Superior temporal gyrus (tissue), 1 donor: ENCODE results near the gene DND1.
"Not testable (repeated sequence)": the region's sequence is repeated elsewhere in the genome, so short reads cannot be mapped to it uniquely, and the experiment has no call there.

Source experiments
- DNase-seq: peaks from one replicate; pipeline ENCODE4 v3.0.0-alpha.2; 2016; ENCODE audit errors: extremely low spot score

Gene DND1

DNA sequence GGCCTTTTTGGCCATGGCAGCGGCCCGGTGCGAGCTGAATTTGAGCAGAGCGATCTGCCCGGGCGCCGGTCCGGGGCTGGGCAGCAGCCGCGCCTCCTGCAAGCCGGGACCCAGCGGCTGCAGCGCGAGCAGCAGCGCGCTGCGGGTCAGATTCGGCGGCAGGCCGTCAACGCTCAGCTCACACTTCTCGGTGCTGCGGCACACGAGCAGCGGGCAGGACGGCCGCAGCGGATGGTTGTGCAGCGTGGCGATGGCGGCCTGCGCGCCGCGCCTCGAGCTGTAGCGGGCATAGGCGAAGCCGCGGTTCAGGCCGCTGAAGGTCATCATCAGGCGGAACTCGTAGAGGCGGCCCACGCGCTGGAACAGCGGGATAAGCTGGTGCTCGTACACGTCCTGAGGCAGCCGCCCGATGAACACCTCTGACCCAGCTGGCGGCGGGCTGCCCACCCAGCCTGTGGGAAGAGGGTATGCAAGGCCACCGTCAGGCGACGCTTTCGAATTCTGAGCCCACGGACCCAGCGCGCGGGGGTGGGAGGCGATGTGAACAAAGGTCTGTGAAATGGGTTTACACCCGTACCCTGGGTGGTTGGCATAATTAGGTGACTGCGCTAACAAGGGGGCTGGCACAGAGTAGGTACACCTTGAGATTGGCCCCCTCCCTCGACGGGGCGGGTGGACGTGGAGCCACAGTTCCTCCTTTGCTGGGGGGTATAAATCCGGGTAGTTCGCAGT lies 755 bp downstream of the DND1 start:
- no peak for DNase-seq

DNA sequence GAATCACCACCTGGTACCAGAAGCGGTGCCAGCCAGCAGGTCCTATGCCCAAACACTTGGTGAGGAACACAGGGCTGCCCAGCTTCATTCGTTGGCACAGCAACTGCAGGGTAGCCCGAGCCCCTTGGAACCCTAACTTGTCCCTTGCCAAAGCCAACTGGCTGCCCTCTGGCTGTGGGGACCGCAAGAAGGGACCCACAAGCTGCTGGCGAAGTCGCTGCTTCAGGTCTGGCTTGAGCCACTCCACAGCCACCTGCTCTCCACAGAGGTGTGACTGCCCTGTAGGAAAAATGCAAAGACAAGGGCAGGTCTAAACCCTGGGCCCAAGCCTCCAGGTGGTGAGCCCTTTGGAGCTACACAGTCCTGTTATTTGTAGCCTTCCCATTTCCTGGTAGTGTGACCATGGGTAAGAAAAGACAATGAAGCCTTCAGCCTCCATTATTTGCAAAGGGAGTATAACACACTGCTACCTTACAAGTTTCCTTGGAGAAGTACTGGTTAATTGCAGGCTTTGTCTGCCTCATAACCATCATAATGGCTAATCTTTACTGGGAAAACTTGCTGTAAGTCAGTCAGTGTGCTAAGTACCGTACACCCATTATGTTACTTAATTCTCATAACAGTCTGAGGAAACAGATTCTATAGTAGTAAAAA lies 1.8 kb downstream of the DND1 start:
- DNase-seq: no peak

DNA sequence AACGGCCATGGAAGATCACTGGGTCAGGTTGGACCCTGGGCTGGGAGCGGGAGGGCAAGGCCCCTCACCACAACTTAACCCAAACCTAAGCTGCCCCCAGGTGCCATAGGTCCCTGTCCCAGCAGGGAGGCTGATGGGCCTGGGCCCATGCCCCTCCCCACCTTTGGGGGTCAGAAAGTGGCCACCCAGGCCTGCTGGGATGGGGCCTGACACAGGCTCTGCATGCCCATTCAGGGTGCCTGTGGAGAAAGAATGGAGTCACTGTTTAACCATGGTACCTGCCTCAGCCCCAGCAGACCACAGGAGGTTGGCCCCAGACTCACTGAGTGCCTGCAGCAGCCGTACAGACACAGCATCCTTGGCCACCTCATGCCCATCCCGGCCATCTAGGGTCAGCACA lies 2.3 kb downstream of the DND1 start:
- DNase-seq: not testable (repeated sequence)

DNA sequence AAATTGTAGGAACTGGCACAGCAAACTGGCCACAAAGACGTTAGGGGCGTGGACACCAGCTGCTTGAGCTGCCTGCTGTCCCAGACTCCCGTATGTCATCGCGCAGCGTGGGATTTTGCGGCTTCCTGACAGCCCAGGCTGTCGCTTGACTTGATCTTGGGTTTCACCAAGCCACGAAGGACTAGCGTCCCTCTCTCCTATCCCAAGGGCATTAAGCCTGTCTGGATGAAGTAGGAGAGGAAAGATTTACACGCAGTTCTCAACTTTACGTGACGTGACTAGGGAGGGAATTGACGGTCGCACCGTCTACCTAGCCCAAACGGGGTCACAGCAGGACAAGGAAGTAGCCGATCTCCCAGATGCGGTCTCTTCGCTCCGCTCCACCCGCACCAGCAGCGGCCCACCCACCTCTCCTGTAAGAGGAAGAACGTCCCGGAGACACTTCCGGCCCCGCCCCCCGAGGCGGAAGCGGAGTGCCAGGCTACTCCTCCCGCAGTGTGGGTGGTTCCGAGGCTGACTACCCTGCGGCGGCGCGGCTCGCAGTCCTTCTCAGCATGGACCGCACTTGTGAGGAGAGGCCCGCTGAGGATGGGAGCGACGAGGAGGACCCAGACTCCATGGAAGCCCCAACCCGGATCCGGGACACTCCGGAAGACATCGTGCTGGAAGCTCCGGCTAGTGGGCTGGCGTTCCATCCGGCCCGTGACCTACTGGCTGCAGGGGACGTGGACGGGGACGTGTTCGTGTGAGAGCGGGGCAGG lies 8.8 kb downstream of the DND1 start, which contains the start of gene WDR55:
WDR55 (plus strand) TSS at position 546 of the 761 bp plus-strand sequence; CDS start at position 555, 9 bp downstream.
- DNase-seq: peak; percentile 96

DNA sequence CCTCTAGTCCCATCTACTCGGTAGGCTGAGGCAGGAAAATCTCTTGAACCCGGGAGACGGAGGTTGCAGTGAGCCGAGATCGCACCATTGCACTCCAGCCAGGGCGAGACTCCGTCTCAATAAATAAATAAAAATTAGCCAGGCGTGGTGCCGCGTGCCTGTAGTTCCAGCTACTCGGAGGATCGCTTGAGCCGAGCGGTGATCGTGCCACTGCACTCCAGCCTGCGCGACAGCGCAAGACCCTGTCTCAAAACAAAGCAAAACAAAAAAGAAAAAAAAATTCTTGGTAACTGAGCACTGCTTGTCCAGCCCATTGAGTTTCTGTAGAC lies 9.4 kb downstream of the DND1 start:
- DNase-seq: no peak

DNA sequence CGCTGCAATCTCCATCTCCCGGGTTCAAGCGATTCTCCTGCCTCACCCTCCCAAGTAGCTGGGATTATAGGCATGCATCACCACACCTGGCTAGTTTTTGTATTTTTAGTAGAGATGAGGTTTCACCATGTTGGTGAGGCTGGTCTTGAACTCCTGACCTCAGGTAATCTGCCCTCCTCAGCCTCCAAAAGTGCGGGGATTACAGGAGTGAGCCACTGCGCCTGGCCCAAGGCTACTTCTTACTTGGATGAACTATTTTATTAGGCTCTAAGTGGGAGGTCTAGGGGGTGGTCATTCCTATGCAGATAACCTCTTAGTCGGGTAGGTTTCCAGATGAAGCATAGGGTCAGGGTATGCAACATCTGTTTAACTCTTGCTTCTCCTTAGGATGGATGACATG lies 13.0 kb downstream of the DND1 start:
- not testable (repeated sequence) for DNase-seq

DNA sequence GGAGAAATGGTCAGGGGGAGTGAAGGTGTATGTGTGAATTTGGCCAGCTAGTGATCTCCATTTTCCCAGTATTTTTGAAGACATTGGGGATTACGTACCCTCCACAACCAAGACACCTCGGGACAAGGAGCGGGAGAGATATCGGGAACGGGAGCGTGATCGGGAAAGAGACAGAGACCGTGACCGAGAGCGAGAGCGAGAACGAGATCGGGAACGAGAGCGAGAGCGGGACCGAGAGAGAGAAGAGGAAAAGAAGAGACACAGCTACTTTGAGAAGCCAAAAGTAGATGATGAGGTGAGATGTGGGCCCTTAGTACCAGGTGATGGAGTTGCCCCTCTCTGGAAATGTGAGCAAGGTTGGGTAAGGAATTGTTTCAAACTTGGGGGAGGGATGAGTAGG lies 14.5 kb downstream of the DND1 start:
- no peak for DNase-seq

DNA sequence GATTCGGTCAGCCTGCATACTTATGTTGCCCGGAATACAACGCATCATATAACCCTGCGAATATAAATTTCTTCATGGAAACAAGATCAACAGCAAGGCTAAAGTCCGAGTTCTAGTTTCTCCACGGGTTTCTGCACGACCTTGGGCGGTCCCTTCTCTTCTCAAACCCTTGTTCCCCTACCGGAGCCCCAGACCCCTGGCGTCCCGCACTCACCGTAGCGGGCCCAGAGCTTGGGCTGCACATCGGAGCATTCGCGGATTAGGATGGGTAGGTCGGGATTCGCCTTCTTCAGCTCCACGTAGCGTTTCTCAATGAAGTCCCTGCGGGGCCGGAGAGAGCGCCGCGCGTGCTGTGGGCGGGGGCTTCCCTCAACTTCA lies 26.3 kb downstream of the DND1 start:
- no peak for DNase-seq

DNA sequence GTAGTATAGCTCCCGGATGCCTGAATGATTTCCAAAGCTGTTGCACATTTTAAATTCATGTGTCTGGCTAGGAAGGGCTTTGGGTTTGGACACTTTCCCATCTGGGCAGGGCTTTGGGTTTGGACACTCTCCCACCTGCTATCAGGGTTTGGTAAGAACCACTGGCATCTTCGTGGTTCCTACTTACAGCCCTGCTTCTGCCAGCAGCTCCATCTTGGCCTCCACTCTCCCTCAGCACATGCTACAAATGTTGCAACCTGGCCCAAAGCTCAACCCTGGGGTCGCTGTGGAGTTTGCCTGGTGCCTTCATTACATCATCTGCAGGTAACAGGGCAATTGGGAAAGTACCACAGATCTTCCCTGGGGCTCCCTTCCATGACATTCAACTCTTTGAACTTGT lies 30.7 kb downstream of the DND1 start:
- no peak for DNase-seq

DNA sequence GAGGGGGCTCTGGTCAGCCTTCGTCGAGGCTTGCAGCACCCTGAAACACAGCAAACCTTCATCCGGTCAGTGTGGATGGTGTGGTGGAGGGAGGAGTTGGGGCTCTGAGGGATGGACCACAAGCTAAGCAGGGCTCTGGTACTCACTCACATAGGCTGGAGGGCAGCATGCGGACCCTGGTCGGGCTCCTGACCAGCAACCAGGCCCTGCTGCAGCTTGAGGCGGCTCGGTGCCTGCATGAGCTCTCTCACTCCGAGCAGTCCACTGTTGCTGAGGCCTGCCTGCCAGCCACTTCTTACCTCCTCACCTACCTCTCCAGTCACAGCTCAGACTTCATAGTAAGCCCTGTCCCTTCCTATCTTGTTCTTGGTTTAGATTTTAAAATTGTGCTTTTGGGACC lies 31.7 kb downstream of the DND1 start:
- no peak for DNase-seq

DNA sequence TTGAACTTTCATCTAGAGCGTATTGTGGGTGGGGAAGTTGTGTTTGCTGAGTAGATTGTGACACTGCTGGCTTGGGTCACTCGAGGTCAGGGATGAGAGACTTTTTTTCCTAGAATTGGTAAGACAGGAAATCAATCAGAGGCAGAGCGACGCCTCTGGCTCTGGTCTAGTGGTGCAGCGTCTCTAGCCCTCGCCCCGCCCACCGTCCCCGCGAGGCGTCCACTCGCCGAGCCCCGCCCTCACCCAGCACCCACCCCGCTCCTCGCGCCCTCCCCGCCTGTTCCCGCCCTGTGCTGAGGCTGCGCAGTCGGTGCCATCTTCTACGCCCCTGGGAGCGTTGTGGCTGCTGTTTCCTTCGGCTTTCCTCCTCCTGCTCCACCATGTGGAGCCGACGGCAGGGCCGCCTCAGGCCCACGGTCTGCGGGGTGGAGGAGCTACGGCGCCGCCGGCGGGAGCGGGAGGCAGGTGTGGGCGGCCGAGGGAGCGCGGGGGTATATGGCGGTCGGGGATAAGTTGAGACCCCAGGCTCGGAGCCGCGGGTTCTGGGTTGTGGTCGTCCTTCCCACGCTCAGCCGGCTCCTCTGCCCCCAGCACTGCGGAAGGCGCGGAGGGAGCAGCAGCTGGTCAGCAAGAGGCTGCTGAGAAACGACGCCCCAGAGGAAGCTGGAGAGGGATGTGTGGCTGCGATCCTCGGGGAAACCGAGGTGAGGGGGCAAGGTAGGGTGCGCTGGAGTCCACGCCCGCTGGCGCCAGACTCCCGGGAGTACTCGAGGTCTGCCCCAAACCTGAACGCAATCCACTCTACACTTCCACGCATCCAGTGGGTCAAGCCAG lies 34.0 kb downstream of the DND1 start, which contains the start of gene TMCO6:
TMCO6 (plus strand) TSS at position 304 of the 834 bp plus-strand sequence; CDS start at position 381, 77 bp downstream.
- DNase-seq: peak; percentile 95

DNA sequence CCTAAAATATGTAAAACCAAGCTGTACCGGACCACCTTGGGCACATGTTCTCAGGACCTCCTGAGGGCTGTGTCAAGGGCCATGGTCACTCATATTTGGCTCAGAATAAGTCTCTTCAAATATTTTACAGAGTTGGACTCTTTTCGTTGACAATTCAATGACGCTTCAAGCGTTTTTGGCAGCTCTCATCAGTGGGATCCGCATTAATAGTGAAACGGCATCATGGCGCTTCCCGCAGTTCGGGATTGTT lies 34.6 kb downstream of the DND1 start:
- DNase-seq: not testable (repeated sequence)

DNA sequence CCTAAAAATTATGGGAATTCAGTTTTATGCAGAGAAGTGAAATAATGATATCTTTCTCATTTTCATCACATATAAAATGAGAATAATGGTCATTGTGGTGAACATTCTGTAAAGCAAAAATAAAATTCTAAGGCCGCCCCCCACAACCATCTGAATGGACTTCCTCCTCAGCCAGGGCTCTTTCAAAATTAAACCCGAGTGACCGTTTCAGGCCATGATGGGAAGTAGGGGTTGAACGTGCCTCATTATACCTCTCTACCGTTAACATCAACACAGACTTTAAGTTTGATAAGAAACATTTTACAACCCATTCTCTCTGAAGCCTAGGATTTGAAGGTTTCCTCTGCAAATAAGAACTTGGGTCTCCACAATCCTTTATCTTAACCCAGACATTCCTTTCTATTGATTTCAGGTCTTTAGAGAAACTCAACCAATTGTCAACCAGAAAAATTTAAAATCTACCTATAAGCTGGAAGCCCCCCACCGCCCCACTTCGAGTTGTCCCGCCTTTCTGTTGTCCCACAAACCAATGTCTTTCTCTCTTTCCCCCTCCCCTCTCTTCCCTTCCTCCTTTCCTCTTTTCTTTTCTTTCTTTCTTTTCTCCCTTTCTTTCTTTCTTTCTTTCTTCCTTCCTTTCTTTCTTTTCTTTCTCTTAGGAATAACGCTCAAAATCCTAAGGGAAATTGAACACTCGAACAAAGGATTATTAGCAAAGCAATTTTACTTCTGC lies 35.8 kb downstream of the DND1 start:
- no peak for DNase-seq

DNA sequence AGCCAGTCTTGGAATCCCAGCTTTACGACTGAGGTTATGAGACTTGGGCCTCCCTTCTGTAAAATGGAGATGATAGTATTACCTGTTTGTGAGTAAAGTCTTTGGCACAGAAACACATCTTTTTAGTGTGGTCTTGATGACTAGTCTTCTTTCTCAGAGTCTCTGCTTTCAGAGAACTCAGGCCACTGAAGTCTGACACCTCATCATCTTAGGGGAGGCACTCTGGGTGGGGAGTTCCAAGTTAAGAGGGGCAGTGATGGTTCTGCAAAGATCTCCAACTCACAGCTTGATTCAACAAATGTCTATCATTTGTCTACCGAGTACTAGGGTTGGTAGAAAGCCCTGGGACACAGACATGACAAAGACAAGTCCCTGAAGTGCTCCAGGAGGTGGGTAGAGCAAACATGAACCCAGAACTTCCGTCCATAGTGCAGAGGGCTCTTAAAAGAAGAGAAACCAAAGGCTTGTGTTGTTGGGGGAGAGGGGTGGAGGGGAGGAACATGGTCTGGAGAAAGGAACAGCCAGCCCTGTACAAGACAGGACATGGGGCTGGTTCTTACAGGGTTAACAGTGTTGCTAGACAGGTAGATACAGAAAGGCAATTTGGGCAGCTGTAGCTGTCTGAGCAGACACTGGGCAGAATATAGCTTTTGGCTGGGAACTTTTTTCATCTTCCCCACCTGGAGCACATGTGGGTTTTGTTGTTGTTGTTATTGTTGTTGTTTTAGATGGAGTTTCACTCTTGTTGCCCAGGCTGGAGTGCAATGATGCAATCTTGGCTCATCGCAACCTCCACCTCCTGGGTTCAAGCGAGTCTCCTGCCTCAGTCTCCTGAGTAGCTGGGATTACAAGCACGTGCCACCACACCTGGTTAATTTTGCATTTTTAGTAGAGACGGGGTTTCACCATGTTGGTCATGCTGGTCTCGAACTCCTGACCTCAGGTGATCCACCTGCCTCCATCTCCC lies 37.8 kb downstream of the DND1 start:
- DNase-seq: no peak

DNA sequence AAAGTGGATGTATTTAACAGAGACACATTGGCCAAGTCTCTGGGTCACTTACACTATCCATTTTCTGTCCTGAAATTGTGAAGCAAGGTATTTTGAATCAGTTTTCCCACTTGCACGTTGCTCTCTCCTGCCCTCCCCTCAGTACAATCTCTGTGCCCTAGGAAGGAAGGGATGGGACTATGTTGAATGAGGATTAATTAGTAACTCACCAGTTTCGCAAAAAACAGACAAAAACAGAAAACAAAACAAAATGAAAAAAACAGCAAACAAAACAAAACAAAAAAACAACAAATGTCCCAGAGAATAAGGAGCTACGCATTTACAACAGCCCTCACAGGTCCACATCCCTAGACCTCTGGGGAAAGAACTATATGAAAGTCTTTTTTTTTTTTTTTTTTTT lies 39.3 kb downstream of the DND1 start:
- no peak for DNase-seq

DNA sequence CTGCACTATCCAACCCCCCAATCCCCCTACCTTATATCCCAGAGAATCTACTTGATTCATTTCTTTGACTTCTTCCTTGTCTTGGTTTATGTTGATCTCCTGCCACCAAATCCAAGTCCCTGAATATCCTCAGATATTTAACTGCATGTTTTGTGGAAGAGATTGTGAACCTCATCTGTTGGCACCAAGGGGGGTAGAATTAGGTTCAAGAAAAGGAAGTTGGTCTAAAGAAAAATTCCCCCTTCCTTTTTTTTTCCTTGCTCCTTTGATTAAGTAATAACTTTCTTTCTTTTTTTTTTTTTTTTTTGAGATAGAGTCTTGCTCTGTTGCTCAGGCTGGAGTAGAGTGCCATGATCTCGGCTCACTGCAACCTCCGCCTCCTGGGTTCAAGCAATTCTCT lies 39.9 kb downstream of the DND1 start:
- DNase-seq: no peak

DNA sequence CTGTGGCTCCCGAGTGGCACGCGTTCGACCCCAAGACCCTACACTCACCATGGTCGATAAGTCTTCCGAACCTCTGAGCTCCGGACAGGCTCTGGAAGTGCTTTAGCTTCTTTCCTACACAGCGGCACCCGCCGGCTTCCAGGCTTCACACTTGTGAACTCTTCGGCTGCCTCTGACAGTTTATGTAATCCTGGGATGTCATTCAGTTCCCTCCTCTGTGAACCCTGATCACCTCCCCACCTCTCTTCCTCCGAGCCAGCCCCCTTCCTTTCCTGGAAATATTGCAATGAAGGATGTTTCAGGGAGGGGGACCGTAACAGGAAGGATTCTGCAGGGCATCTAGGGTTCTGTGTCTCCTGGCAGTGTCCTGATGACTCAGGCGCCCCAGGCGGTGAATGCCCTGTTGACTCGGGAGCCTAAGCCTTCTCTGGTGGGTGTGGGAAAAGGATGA lies 40.3 kb downstream of the DND1 start, which contains the start of gene CD14:
CD14 (minus strand) TSS at position 155 of the 451 bp plus-strand sequence; CDS start at position 51, 104 bp downstream.
- peak; percentile 31 for DNase-seq

DNA sequence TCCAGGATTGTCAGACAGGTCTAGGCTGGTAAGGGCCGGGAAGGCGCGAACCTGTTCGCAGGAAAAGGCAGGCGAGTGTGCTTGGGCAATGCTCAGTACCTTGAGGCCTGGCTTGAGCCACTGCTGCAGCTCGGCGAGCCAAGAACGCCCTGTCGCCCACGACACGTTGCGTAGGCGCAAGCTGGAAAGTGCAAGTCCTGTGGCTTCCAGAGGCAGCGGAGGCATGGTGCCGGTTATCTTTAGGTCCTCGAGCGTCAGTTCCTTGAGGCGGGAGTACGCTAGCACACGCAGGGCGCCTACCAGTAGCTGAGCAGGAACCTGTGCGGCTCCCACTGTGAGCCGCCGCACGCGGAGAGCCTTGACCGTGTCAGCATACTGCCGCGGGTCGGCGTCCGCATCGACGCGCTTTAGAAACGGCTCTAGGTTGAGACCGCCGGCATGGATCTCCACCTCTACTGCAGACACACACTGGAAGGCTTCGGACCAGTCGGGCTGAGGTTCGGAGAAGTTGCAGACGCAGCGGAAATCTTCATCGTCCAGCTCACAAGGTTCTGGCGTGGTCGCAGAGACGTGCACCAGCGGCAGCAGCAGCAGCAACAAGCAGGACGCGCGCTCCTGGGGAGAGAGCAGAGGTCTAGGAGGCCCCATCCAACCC lies 40.9 kb downstream of the DND1 start:
- peak; percentile 55 for DNase-seq

DNA sequence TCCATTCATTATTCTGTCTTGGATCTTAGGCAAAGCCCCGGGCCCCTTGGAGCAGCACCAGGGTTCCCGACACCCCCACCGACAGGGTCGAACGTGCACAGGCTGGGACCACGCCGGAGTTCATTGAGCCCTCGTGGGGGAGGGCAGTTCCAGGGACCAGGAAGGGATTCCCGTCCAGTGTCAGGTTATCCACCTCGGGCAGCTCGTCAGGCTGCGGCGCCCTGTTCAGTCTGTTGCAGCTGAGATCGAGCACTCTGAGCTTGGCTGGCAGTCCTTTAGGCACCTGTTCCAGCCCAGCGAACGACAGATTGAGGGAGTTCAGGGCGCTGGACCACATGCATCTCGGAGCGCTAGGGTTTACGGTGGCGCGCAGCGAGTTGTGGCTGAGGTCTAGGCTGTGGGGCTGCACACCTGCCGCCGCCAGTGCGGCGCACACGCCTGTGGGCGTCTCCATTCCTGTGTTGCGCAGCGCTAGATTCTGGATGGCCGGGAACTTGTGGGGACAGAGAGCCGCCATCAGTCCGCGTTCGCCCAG lies 41.5 kb downstream of the DND1 start:
- no peak for DNase-seq
